IMR-90 (cell line): ENCODE results near the gene CMPK2. TPM values are rescaled to one million over a fixed set of nuclear protein-coding genes. Genes with fewer than 3 reads are reported as not detected.
A peak's percentile ranks its signal among the peaks of the same experiment; 100 is the strongest.

ENCODE experiments used
- ATAC-seq: fragments of 200-7000 bp; cut with Tn5 transposase; 2 replicates; pipeline ENCODE4 v1.9.1; 2020; ENCODE audit warnings: low read depth, mild to moderate bottlenecking, moderate library complexity
- BruUV-seq: library from RNA; stranded (reverse); fragments of 400-500 nt; replicated peaks from 2 replicates; lab custom pipeline; 2021; lab: Mats Ljungman, UMichigan
- CTCF ChIA-PET: fragments of 300-600 bp; formaldehyde crosslinking; extraction: SDS; loops from one replicate; lab custom pipeline; 2021; ENCODE audit warnings: antibody characterized with exemption; lab: Yijun Ruan, JAX
- POLR2A ChIA-PET: fragments of 300-600 bp; sonication (Branson Sonifier 250); formaldehyde crosslinking; loops from one replicate; lab custom pipeline; 2022; ENCODE audit warnings: antibody characterized with exemption; ENCODE audit not compliant: unreplicated experiment; lab: Charles Lee
- DNase-seq: peaks from one replicate; pipeline ENCODE4 v3.0.0; 2013
- H2AFZ ChIP-seq: replicated peaks from 2 replicates; pipeline ENCODE3; 2013; ENCODE audit warnings: low read length, mild to moderate bottlenecking; ENCODE audit not compliant: poor library complexity
- H2AK5ac ChIP-seq: 2 replicates; pipeline ENCODE4 v1.6.1; 2013; ENCODE audit warnings: low read depth, low read length, inconsistent platforms
- H2AK9ac ChIP-seq: replicated peaks from 2 replicates; pipeline ENCODE3; 2013; ENCODE audit warnings: mild to moderate bottlenecking, low read depth, low read length, moderate library complexity; ENCODE audit not compliant: poor library complexity
- H2BK120ac ChIP-seq: 2 replicates; pipeline ENCODE4 v1.6.1; 2013; ENCODE audit warnings: low read depth, low read length, inconsistent platforms
- H2BK15ac ChIP-seq: 3 replicates; pipeline ENCODE4 v1.6.1; 2013; ENCODE audit warnings: low read depth, low read length, inconsistent platforms
- H2BK20ac ChIP-seq: 2 replicates; pipeline ENCODE4 v1.6.1; 2013; ENCODE audit warnings: low read depth, mild to moderate bottlenecking, inconsistent platforms, low read length, moderate library complexity
- H2BK5ac ChIP-seq: 2 replicates; pipeline ENCODE4 v1.6.1; 2013; ENCODE audit warnings: mild to moderate bottlenecking, low read depth, low read length, inconsistent platforms; ENCODE audit not compliant: poor library complexity, severe bottlenecking
- H3K14ac ChIP-seq: replicated peaks from 2 replicates; pipeline ENCODE4 v1.6.1; 2013; ENCODE audit warnings: low read depth, low read length, inconsistent platforms
- H3K18ac ChIP-seq: 2 replicates; pipeline ENCODE4 v1.6.1; 2013; ENCODE audit warnings: low read depth, low read length, control low read depth
- H3K23ac ChIP-seq: 2 replicates; pipeline ENCODE4 v1.6.1; 2013; ENCODE audit warnings: low read depth, low read length, inconsistent platforms
- H3K27ac ChIP-seq: 2 replicates; pipeline ENCODE4 v1.5.1; 2013; ENCODE audit warnings: mild to moderate bottlenecking, control low read depth, low read length; ENCODE audit not compliant: insufficient read depth
- H3K27me3 ChIP-seq: 2 replicates; pipeline ENCODE4 v1.6.1; 2013; ENCODE audit warnings: low read length; ENCODE audit not compliant: control insufficient read depth, insufficient read depth
- H3K36me3 ChIP-seq: 2 replicates; pipeline ENCODE4 v1.6.1; 2013; ENCODE audit warnings: low read length, mixed read lengths; ENCODE audit not compliant: control insufficient read depth, insufficient read depth
- H3K4ac ChIP-seq: 2 replicates; pipeline ENCODE4 v1.6.1; 2013; ENCODE audit warnings: low read depth, low read length, inconsistent platforms
- H3K4me1 ChIP-seq: 2 replicates; pipeline ENCODE4 v1.6.1; 2013; ENCODE audit warnings: low read length, mixed read lengths; ENCODE audit not compliant: control insufficient read depth, insufficient read depth
- H3K4me2 ChIP-seq: 2 replicates; pipeline ENCODE4 v1.6.1; 2013; ENCODE audit warnings: low read depth, mild to moderate bottlenecking, control low read depth, low read length, moderate library complexity
- H3K4me3 ChIP-seq: 2 replicates; pipeline ENCODE4 v1.5.1; 2013; ENCODE audit warnings: low read depth, mild to moderate bottlenecking, control low read depth, low read length, moderate library complexity; ENCODE audit not compliant: insufficient read depth
- H3K56ac ChIP-seq: 2 replicates; pipeline ENCODE4 v1.6.1; 2013; ENCODE audit warnings: low read length, inconsistent platforms; ENCODE audit not compliant: insufficient read depth; ENCODE audit errors: extremely low read depth
- H3K79me1 ChIP-seq, 2 experiments: 2 replicates each; pipeline ENCODE4 v1.6.1; 2013; ENCODE audit warnings: low read length in 2 of 2, inconsistent platforms in 1 of 2, low read depth in 1 of 2
- H3K9ac ChIP-seq: 2 replicates; pipeline ENCODE4 v1.6.1; 2013; ENCODE audit warnings: low read depth, low read length, control low read depth
- H3K9me1 ChIP-seq: 2 replicates; pipeline ENCODE4 v1.6.1; 2013; ENCODE audit warnings: low read length, inconsistent platforms; ENCODE audit not compliant: insufficient read depth
- H3K9me3 ChIP-seq: 2 replicates; pipeline ENCODE4 v1.6.1; 2013; ENCODE audit warnings: low read length; ENCODE audit not compliant: control insufficient read depth, insufficient read depth
- H4K20me1 ChIP-seq: 2 replicates; pipeline ENCODE4 v1.6.1; 2013; ENCODE audit warnings: low read length, inconsistent platforms; ENCODE audit not compliant: insufficient read depth
- H4K5ac ChIP-seq: 2 replicates; pipeline ENCODE4 v1.6.1; 2013; ENCODE audit warnings: mild to moderate bottlenecking, low read depth, low read length, control low read depth
- H4K8ac ChIP-seq, 2 experiments: 2 replicates each; pipeline ENCODE4 v1.6.1; 2013; ENCODE audit warnings: low read depth in 2 of 2, low read length in 2 of 2, control low read depth in 1 of 2, inconsistent platforms in 1 of 2
- H4K91ac ChIP-seq: 2 replicates; pipeline ENCODE4 v1.6.1; 2013; ENCODE audit warnings: low read depth, low read length, inconsistent platforms; ENCODE audit not compliant: insufficient read depth
- BHLHE40 ChIP-seq: fragments of 150-350 bp; IDR thresholded peaks from 2 replicates; pipeline ENCODE4 v1.6.1; 2016; ENCODE audit warnings: mild to moderate bottlenecking, low read depth, low read length
- CHD1 ChIP-seq: IDR thresholded peaks from 2 replicates; pipeline ENCODE4 v1.6.1; 2012; ENCODE audit warnings: low read depth, low read length, improper control_type of control experiment
- FOS ChIP-seq: fragments of 150-350 bp; IDR thresholded peaks from 2 replicates; pipeline ENCODE4 v1.6.1; 2016; ENCODE audit warnings: low read depth, low read length
- MAFK ChIP-seq: IDR thresholded peaks from 2 replicates; pipeline ENCODE4 v1.6.1; 2012; ENCODE audit warnings: low read depth, low read length, improper control_type of control experiment
- MAZ ChIP-seq: IDR thresholded peaks from 2 replicates; pipeline ENCODE4 v1.6.1; 2012; ENCODE audit warnings: low read depth, mild to moderate bottlenecking, low read length, improper control_type of control experiment, moderate library complexity, borderline replicate concordance
- MXI1 ChIP-seq: IDR thresholded peaks from 2 replicates; pipeline ENCODE4 v1.6.1; 2012; ENCODE audit warnings: low read depth, mild to moderate bottlenecking, low read length, moderate library complexity, borderline replicate concordance
- NFE2L2 ChIP-seq: fragments of 150-350 bp; IDR thresholded peaks from 2 replicates; pipeline ENCODE4 v1.6.1; 2016; ENCODE audit warnings: low read depth, mild to moderate bottlenecking, low read length
- POLR2A ChIP-seq: IDR thresholded peaks from 2 replicates; pipeline ENCODE4 v1.6.1; 2012; ENCODE audit warnings: mild to moderate bottlenecking, low read depth, low read length
- RAD21 ChIP-seq: IDR thresholded peaks from 2 replicates; pipeline ENCODE4 v1.6.1; 2012; ENCODE audit warnings: low read length, improper control_type of control experiment
- RCOR1 ChIP-seq: IDR thresholded peaks from 2 replicates; pipeline ENCODE4 v1.6.1; 2012; ENCODE audit warnings: mild to moderate bottlenecking, low read length, improper control_type of control experiment; ENCODE audit not compliant: insufficient replicate concordance
- RFX5 ChIP-seq: IDR thresholded peaks from 2 replicates; pipeline ENCODE4 v1.8.0; 2012; ENCODE audit warnings: low read depth, mild to moderate bottlenecking, low read length, moderate library complexity
- SMC3 ChIP-seq: fragments of 150-350 bp; IDR thresholded peaks from 2 replicates; pipeline ENCODE4 v1.6.1; 2016; ENCODE audit warnings: low read depth, mild to moderate bottlenecking, antibody characterized with exemption, low read length, moderate library complexity
- WGBS, 2 experiments: methylation state at CpG; one replicate each; pipeline versions ENCODE4 v1.1.5 to v1.1.7; 2013; ENCODE audit warnings: missing lambda C conversion rate in 2 of 2; ENCODE audit not compliant: insufficient read length in 1 of 2; ENCODE audit errors: extremely low coverage in 2 of 2; 5-methylcytosine and 5-hydroxymethylcytosine counted together
- dilution Hi-C: fragments of 300-500 bp; cut with HindIII; formaldehyde crosslinking; loops from one replicate; pipeline ENCODE4 v1.14.3; 2018; ENCODE audit warnings: low sequenced_read_pairs; ENCODE audit not compliant: unreplicated experiment
- in situ Hi-C: fragments of 300-500 bp; cut with MboI; formaldehyde crosslinking; loops from 3 replicates; pipeline ENCODE4 v1.14.3; 2019; ENCODE audit warnings: low sequenced_read_pairs, inconsistent platforms, mixed read lengths
- intact Hi-C: fragments of 100-400 bp; cut with micrococcal nuclease; formaldehyde crosslinking; loops from 2 replicates; pipeline ENCODE4 v1.10.0; 2022
- polyA plus RNA-seq, 3 experiments: library from polyadenylated mRNA; depleted of rRNA; stranded (reverse); fragments of >200 nt; gene quantifications; 2 replicates each; pipeline ENCODE4 v1.2.3, GENCODE V29; 2012; ENCODE audit warnings: low replicate concordance in 1 of 3
- total RNA-seq: library from RNA; depleted of rRNA; stranded (reverse); fragments of >200 nt; gene quantifications from 2 replicates; pipeline ENCODE4 v1.2.3, GENCODE V29; 2012
- TF ChIP-seq, protein P1 (sequence below): fragments of 150-350 bp; IDR thresholded peaks from 2 replicates; pipeline ENCODE4 v1.6.1; 2016; ENCODE audit warnings: low read depth, mild to moderate bottlenecking, low read length, moderate library complexity, borderline replicate concordance
- TF ChIP-seq, protein P2 (sequence below): conservative IDR thresholded peaks from 2 replicates; pipeline ENCODE4 v1.5.1; 2012; ENCODE audit warnings: mild to moderate bottlenecking, low read depth, low read length, improper control_type of control experiment

Gene CMPK2
- total and polyA plus RNA-seq, 2 of the 4 experiments (the other 2 are of a cell fraction): 0.03 to 0.18 TPM

- DNase-seq: peak; percentile 54
- intact Hi-C loops (loop anchor here (5.0 kb wide), 1 partner anchor 476 kb away; no protein-coding TSS in a partner anchor), dilution Hi-C loops (no loop called here), in situ Hi-C loops (no loop called here)
- H2AK5ac ChIP-seq: no peak overlapping the region
- no peak overlapping the region for H3K18ac ChIP-seq
- no peak overlapping the region for H3K23ac ChIP-seq
- TF ChIP-seq MAZ (no peak), POLR2A (no peak), RFX5 (no peak), RCOR1 (no peak), MAFK (no peak), FOS (no peak), CHD1 (no peak), NFE2L2 (no peak), MXI1 (no peak), RAD21 (peak; percentile 53), SMC3 (peak; percentile 24; the same call in 1 of the 2 replicates), BHLHE40 (no peak)
- TF ChIP-seq, protein P1, sequence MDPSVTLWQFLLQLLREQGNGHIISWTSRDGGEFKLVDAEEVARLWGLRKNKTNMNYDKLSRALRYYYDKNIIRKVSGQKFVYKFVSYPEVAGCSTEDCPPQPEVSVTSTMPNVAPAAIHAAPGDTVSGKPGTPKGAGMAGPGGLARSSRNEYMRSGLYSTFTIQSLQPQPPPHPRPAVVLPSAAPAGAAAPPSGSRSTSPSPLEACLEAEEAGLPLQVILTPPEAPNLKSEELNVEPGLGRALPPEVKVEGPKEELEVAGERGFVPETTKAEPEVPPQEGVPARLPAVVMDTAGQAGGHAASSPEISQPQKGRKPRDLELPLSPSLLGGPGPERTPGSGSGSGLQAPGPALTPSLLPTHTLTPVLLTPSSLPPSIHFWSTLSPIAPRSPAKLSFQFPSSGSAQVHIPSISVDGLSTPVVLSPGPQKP: no peak
- TF ChIP-seq, protein P2, sequence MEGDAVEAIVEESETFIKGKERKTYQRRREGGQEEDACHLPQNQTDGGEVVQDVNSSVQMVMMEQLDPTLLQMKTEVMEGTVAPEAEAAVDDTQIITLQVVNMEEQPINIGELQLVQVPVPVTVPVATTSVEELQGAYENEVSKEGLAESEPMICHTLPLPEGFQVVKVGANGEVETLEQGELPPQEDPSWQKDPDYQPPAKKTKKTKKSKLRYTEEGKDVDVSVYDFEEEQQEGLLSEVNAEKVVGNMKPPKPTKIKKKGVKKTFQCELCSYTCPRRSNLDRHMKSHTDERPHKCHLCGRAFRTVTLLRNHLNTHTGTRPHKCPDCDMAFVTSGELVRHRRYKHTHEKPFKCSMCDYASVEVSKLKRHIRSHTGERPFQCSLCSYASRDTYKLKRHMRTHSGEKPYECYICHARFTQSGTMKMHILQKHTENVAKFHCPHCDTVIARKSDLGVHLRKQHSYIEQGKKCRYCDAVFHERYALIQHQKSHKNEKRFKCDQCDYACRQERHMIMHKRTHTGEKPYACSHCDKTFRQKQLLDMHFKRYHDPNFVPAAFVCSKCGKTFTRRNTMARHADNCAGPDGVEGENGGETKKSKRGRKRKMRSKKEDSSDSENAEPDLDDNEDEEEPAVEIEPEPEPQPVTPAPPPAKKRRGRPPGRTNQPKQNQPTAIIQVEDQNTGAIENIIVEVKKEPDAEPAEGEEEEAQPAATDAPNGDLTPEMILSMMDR: peak; percentile 49
- peak; percentile 56; the same call in 1 of the 2 replicates for ATAC-seq
- H3K79me1 ChIP-seq: no peaks in the 10 kb centered on the region
- ChIA-PET CTCF (interaction anchor here (0.8 kb wide), 1 partner anchor 25 kb away, joined by 3 read pairs; no protein-coding TSS in a partner anchor), POLR2A (no interaction called here)
- no peak overlapping the region for H3K27ac ChIP-seq
- no peak overlapping the region for H3K56ac ChIP-seq
- WGBS, 2 experiments: no CpG with 5 or more reads among the region's 2 CpGs
- no peak overlapping the region for H2BK120ac ChIP-seq
- no peak overlapping the region for H4K8ac ChIP-seq
- no peaks in the 10 kb centered on the region for H3K27me3 ChIP-seq
- H4K91ac ChIP-seq: no peak overlapping the region
- H2BK15ac ChIP-seq: no peak overlapping the region
- H2BK5ac ChIP-seq: no peak overlapping the region
- no peak overlapping the region for H2AK9ac ChIP-seq
- no peak overlapping the region for H2AFZ ChIP-seq
- H3K36me3 ChIP-seq: no peaks in the 10 kb centered on the region
- no TSS peak for BruUV-seq
- no peaks in the 10 kb centered on the region for H4K20me1 ChIP-seq
- no peak overlapping the region for H3K4me2 ChIP-seq
- H3K4ac ChIP-seq: no peak overlapping the region
- no peak overlapping the region for H2BK20ac ChIP-seq
- H3K4me3 ChIP-seq: no peak overlapping the region
- H3K9me1 ChIP-seq: no peaks in the 10 kb centered on the region
- H3K14ac ChIP-seq: no peak overlapping the region
- H3K4me1 ChIP-seq: peaks cover 9% of the 10 kb centered on the region
- H3K9me3 ChIP-seq: no peaks in the 10 kb centered on the region
- H4K5ac ChIP-seq: no peak overlapping the region
- peak overlapping the region; percentile 18; the same call in 1 of the 2 replicates for H3K9ac ChIP-seq
These were observed 37.5 kb downstream of the CMPK2 start for GRCh38 chr2:6828299-6828584.
